Panc1 (cell line): Measurements from ENCODE around the gene ZBBX. TPM values are rescaled to one million over a fixed set of nuclear protein-coding genes. Genes with fewer than 3 reads are reported as not detected.

Experiments
- ATAC-seq: fragments of 200-7000 bp; cut with Tn5 transposase; 2 replicates; pipeline ENCODE4 v1.9.1; 2020; ENCODE audit warnings: mild to moderate bottlenecking, moderate library complexity
- BruUV-seq: library from RNA; stranded (reverse); fragments of 400-500 nt; replicated peaks from 2 replicates; lab custom pipeline; 2021; lab: Mats Ljungman, UMichigan
- CTCF ChIA-PET: fragments of 300-600 bp; sonication (Branson Sonifier 250); formaldehyde crosslinking; loops from one replicate; lab custom pipeline; 2022; ENCODE audit warnings: antibody characterized with exemption; lab: Charles Lee
- POLR2A ChIA-PET: fragments of 300-600 bp; sonication (Branson Sonifier 250); formaldehyde crosslinking; loops from one replicate; lab custom pipeline; 2022; ENCODE audit warnings: antibody characterized with exemption; lab: Charles Lee
- DNase-seq: peaks from one replicate; pipeline ENCODE4 v3.0.0-alpha.2; 2010; ENCODE audit warnings: low read depth, low spot score
- H3K27ac ChIP-seq: 2 replicates; pipeline ENCODE4 v1.5.1; 2011; ENCODE audit warnings: mild to moderate bottlenecking, low read length, inconsistent platforms
- H3K27me3 ChIP-seq: fragments of 200-500 bp; sonication (Bioruptor generic); 2 replicates; pipeline ENCODE4 v1.6.0; 2014; ENCODE audit warnings: low read length, inconsistent platforms; ENCODE audit not compliant: control insufficient read depth, insufficient read depth
- H3K36me3 ChIP-seq: fragments of 200-500 bp; sonication (Bioruptor generic); 2 replicates; pipeline ENCODE4 v1.5.1; 2014; ENCODE audit warnings: inconsistent platforms, mild to moderate bottlenecking, low read length, moderate library complexity; ENCODE audit not compliant: control insufficient read depth, insufficient read depth
- H3K4me1 ChIP-seq: 2 replicates; pipeline ENCODE4 v1.5.1; 2011; ENCODE audit warnings: inconsistent platforms, mild to moderate bottlenecking, low read length, moderate library complexity; ENCODE audit not compliant: control insufficient read depth, insufficient read depth
- H3K4me3 ChIP-seq, 2 experiments: 2 replicates each; pipeline ENCODE4 v1.5.1; 2011 to 2012; ENCODE audit warnings: low read depth in 2 of 2, low read length in 2 of 2, mild to moderate bottlenecking in 2 of 2, inconsistent platforms in 1 of 2, moderate library complexity in 1 of 2
- H3K9me3 ChIP-seq: fragments of 200-500 bp; sonication (Bioruptor generic); 2 replicates; pipeline ENCODE4 v1.5.1; 2014; ENCODE audit warnings: low read depth, mild to moderate bottlenecking, inconsistent platforms, low read length, moderate library complexity; ENCODE audit not compliant: control insufficient read depth, insufficient read depth
- POLR2AphosphoS5 ChIP-seq: IDR thresholded peaks from 2 replicates; pipeline ENCODE4 v1.6.1; 2012; ENCODE audit warnings: mild to moderate bottlenecking, low read depth, low read length, moderate library complexity
- SIN3A ChIP-seq: IDR thresholded peaks from 2 replicates; pipeline ENCODE4 v1.6.1; 2012; ENCODE audit warnings: low read depth, mild to moderate bottlenecking, low read length, moderate library complexity, borderline replicate concordance; ENCODE audit not compliant: insufficient read depth
- TCF7L2 ChIP-seq: IDR thresholded peaks from 2 replicates; pipeline ENCODE4 v1.6.1; 2011; ENCODE audit warnings: mild to moderate bottlenecking, low read depth, low read length, inconsistent platforms
- in situ Hi-C: cut with HindIII; loops from 2 replicates; pipeline ENCODE4 v1.10.0; 2016; ENCODE audit warnings: low sequenced_read_pairs, low pct_unique_long_range_greater_than_20kb
- intact Hi-C: fragments of 100-400 bp; cut with micrococcal nuclease; formaldehyde crosslinking; loops from one replicate; pipeline ENCODE4 v1.10.0; 2022; ENCODE audit not compliant: unreplicated experiment
- total RNA-seq: library from RNA; stranded (reverse); gene quantifications from one replicate; pipeline ENCODE4 v1.2.1, GENCODE V29; 2021; ENCODE audit not compliant: unreplicated experiment
- TF ChIP-seq, protein P1 (sequence below), 2 experiments: IDR thresholded peaks; 2 replicates each; pipeline ENCODE4 v1.6.1; 2011 to 2012; ENCODE audit warnings: low read depth in 2 of 2, control low read depth in 1 of 2, low read length in 1 of 2, mild to moderate bottlenecking in 1 of 2, moderate library complexity in 1 of 2; ENCODE audit not compliant: insufficient read depth in 1 of 2
- TF ChIP-seq, protein P2 (sequence below): fragments of 450-650 bp; IDR thresholded peaks from 2 replicates; pipeline ENCODE4 v1.5.1; 2017; ENCODE audit warnings: mild to moderate bottlenecking

The ZBBX gene
- total RNA-seq, 1 experiment from 2014 or later, result not detected

DNA sequence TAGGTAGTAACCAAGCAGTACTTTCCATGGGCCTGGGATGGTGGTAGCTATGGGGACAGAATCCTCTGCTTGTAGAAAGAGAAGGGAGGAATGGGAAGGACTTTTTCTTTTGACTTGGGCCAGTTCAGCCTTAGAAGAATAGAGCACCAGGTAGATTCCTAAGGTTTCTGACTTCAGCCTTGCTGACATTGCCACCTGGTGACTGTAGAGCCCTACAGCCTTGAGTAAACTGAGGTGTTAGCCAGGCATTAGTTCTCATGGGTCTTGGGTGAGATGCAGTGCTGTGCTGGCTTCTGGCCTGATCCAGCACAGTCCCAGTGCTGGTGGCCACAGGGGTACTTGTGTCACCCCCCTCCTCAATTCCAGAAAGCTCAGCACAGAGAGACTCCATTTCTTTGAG is 171.1 kb downstream of the ZBBX start:
- ChIA-PET CTCF (no interaction called here), POLR2A (no interaction called here)

DNA sequence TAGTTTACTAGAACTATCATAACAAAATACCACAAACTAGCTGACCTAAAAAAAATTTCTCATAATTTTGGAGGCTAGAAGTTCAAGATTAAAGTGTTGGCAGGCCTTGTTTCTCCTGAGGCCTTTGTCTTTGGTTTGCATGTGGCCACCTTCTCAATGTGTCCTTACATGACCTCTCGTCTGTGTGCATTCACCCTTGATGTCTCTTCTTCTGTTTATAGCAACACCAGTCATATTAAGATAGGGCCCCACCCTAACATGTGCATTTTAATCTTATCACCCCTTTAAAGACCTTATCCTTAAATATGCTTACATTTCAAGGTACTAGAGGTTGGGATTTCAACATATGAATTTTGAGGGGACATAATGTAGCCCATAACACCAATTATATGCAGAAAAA is 177.0 kb downstream of the ZBBX start:
- in situ Hi-C loops (no loop called here), intact Hi-C loops (no loop called here)
- Histone ChIP-seq H3K9me3 (no peaks in the 10 kb centered on the region), H3K4me1 (no peaks in the 10 kb centered on the region), H3K27ac (no peak overlapping the region), H3K4me3 (no peak overlapping the region), H3K27me3 (no peaks in the 10 kb centered on the region), H3K36me3 (no peaks in the 10 kb centered on the region)
- TF ChIP-seq POLR2AphosphoS5, result no peak
- TF ChIP-seq, protein P1, sequence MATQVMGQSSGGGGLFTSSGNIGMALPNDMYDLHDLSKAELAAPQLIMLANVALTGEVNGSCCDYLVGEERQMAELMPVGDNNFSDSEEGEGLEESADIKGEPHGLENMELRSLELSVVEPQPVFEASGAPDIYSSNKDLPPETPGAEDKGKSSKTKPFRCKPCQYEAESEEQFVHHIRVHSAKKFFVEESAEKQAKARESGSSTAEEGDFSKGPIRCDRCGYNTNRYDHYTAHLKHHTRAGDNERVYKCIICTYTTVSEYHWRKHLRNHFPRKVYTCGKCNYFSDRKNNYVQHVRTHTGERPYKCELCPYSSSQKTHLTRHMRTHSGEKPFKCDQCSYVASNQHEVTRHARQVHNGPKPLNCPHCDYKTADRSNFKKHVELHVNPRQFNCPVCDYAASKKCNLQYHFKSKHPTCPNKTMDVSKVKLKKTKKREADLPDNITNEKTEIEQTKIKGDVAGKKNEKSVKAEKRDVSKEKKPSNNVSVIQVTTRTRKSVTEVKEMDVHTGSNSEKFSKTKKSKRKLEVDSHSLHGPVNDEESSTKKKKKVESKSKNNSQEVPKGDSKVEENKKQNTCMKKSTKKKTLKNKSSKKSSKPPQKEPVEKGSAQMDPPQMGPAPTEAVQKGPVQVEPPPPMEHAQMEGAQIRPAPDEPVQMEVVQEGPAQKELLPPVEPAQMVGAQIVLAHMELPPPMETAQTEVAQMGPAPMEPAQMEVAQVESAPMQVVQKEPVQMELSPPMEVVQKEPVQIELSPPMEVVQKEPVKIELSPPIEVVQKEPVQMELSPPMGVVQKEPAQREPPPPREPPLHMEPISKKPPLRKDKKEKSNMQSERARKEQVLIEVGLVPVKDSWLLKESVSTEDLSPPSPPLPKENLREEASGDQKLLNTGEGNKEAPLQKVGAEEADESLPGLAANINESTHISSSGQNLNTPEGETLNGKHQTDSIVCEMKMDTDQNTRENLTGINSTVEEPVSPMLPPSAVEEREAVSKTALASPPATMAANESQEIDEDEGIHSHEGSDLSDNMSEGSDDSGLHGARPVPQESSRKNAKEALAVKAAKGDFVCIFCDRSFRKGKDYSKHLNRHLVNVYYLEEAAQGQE (IDR thresholded peaks at IDR 0.05; ENCODE audit: insufficient read depth in 1 of 2, low read depth in 2 of 2, low read length in 1 of 2), result no peak
- no peak for TF ChIP-seq SIN3A
- TF ChIP-seq, protein P2, sequence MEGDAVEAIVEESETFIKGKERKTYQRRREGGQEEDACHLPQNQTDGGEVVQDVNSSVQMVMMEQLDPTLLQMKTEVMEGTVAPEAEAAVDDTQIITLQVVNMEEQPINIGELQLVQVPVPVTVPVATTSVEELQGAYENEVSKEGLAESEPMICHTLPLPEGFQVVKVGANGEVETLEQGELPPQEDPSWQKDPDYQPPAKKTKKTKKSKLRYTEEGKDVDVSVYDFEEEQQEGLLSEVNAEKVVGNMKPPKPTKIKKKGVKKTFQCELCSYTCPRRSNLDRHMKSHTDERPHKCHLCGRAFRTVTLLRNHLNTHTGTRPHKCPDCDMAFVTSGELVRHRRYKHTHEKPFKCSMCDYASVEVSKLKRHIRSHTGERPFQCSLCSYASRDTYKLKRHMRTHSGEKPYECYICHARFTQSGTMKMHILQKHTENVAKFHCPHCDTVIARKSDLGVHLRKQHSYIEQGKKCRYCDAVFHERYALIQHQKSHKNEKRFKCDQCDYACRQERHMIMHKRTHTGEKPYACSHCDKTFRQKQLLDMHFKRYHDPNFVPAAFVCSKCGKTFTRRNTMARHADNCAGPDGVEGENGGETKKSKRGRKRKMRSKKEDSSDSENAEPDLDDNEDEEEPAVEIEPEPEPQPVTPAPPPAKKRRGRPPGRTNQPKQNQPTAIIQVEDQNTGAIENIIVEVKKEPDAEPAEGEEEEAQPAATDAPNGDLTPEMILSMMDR, result no peak
- no peak for TF ChIP-seq TCF7L2
- ATAC-seq (no peak), DNase-seq (no peak)
- CTCF ChIA-PET, result no interaction called here
- POLR2A ChIA-PET, result no interaction called here
- BruUV-seq, result no TSS peak

More for the DNA sequence above, 171.1 kb downstream of the ZBBX start:
- no peak for DNase-seq
- Histone ChIP-seq H3K4me3 (no peak overlapping the region), H3K27me3 (no peaks in the 10 kb centered on the region), H3K27ac (no peak overlapping the region), H3K4me1 (no peaks in the 10 kb centered on the region), H3K9me3 (no peaks in the 10 kb centered on the region), H3K36me3 (no peaks in the 10 kb centered on the region)
- no TSS peak for BruUV-seq
- TF ChIP-seq TCF7L2, result no peak
- TF ChIP-seq SIN3A, result no peak
- TF ChIP-seq, protein P1 (IDR thresholded peaks at IDR 0.05; ENCODE audit: insufficient read depth in 1 of 2, low read depth in 2 of 2, low read length in 1 of 2), result no peak
- TF ChIP-seq, protein P2, result no peak
- no peak for TF ChIP-seq POLR2AphosphoS5
- ATAC-seq, result no peak
- intact Hi-C loops, result no loop called here
- in situ Hi-C loops, result no loop called here
